A549 (cell line): ENCODE measurements around the gene CIRBP. TPM values are rescaled to one million over a fixed set of nuclear protein-coding genes. Genes with fewer than 3 reads are reported as not detected.

Experiments
- ATOH8 ChIP-seq: fragments of 250-450 bp; sonication (Bioruptor Pico); IDR thresholded peaks from 2 replicates; pipeline ENCODE4 v1.5.0; 2020; ENCODE audit warnings: low read depth, mild to moderate bottlenecking, moderate library complexity
- FOSB ChIP-seq: fragments of 250-450 bp; sonication (Bioruptor Pico); IDR thresholded peaks from 2 replicates; pipeline ENCODE4 v1.5.0; 2020; ENCODE audit warnings: mild to moderate bottlenecking, moderate library complexity
- HDAC2 ChIP-seq: fragments of 200-600 bp; sonication (generic); IDR thresholded peaks from 2 replicates; pipeline ENCODE4 v1.6.1; 2016
- HMGXB4 ChIP-seq: fragments of 250-450 bp; sonication (Bioruptor Pico); IDR thresholded peaks from 2 replicates; pipeline ENCODE4 v1.5.0; 2021; ENCODE audit warnings: mild to moderate bottlenecking, moderate library complexity, borderline replicate concordance
- HOXB5 ChIP-seq: fragments of 250-450 bp; sonication (Bioruptor Pico); IDR thresholded peaks from 2 replicates; pipeline ENCODE4 v1.5.0; 2020; ENCODE audit warnings: mild to moderate bottlenecking, moderate library complexity
- JUN ChIP-seq, 2 experiments: fragments of >200 bp; sonication (Bioruptor Twin); formaldehyde crosslinking; IDR thresholded peaks; 2 replicates in 1 of 2; 3 replicates in 1 of 2; pipeline ENCODE4 v1.6.1; 2016 to 2017
- MAFK ChIP-seq: fragments of 450-650 bp; IDR thresholded peaks from 2 replicates; pipeline ENCODE4 v1.6.1; 2014; ENCODE audit not compliant: partially characterized antibody
- PBX3 ChIP-seq: IDR thresholded peaks from 2 replicates; pipeline ENCODE4 v1.6.1; 2012
- PHF8 ChIP-seq: fragments of 200-600 bp; sonication (generic); IDR thresholded peaks from 2 replicates; pipeline ENCODE4 v1.6.1; 2016; ENCODE audit warnings: low read depth, mild to moderate bottlenecking, antibody characterized with exemption, moderate library complexity, borderline replicate concordance
- RAD21 ChIP-seq, 2 experiments: fragments of >200 bp in 1 of 2; sonication (Bioruptor Twin) in 1 of 2; formaldehyde crosslinking in 1 of 2; IDR thresholded peaks in 1 of 2; conservative IDR thresholded peaks in 1 of 2; 2 replicates in 1 of 2; 3 replicates in 1 of 2; pipeline ENCODE4 v1.6.1; 2012 to 2018; ENCODE audit warnings: inconsistent platforms in 1 of 2
- RARB ChIP-seq: fragments of 250-450 bp; sonication (Bioruptor Pico); IDR thresholded peaks from 2 replicates; pipeline ENCODE4 v1.8.0; 2021; ENCODE audit warnings: mild to moderate bottlenecking, moderate library complexity
- SMC3 ChIP-seq: fragments of >200 bp; sonication (Bioruptor Twin); formaldehyde crosslinking; IDR thresholded peaks from 3 replicates; pipeline ENCODE4 v1.6.1; 2018; ENCODE audit warnings: inconsistent platforms
- ZFP36 ChIP-seq: fragments of 450-650 bp; IDR thresholded peaks from 2 replicates; pipeline ENCODE4 v1.6.1; 2014; ENCODE audit warnings: borderline replicate concordance; ENCODE audit not compliant: partially characterized antibody
- ZNF302 ChIP-seq: fragments of 250-450 bp; sonication (Bioruptor Pico); IDR thresholded peaks from 2 replicates; pipeline ENCODE4 v1.9.0; 2021; ENCODE audit warnings: inconsistent platforms, mild to moderate bottlenecking, moderate library complexity
- polyA plus RNA-seq, 4 experiments: library from polyadenylated mRNA; depleted of rRNA in 3 of 4; stranded (reverse); fragments of >200 nt; fragmentation: RNase III in 1 of 4; extraction: RNeasy Plus Mini Kit Qiagen cat#74134 plus additional on column Dnase treatment in 1 of 4; gene quantifications; 2 replicates in 3 of 4; 3 replicates in 1 of 4; pipeline ENCODE4 v1.2.3, GENCODE V29; 2011 to 2017
- TF ChIP-seq, protein P1 (sequence below): fragments of >200 bp; sonication (Bioruptor Twin); formaldehyde crosslinking; IDR thresholded peaks from 3 replicates; pipeline ENCODE4 v1.6.1; 2016
- TF ChIP-seq, protein P2 (sequence below): fragments of 200-600 bp; sonication (generic); IDR thresholded peaks from 2 replicates; pipeline ENCODE4 v1.6.1; 2016; ENCODE audit warnings: antibody characterized with exemption, mild to moderate bottlenecking, moderate library complexity
- TF ChIP-seq, protein P3 (sequence below): IDR thresholded peaks from 2 replicates; pipeline ENCODE4 v1.6.1; 2012

Gene CIRBP
- polyA plus RNA-seq, 2 of the 4 experiments (the other 2 are of a cell fraction) = 151 to 178 TPM

- no peak for TF ChIP-seq FOSB
- no peak for TF ChIP-seq ZNF302 (CRISPR knock-in tag)
- TF ChIP-seq ZFP36 = no peak
- no peak for TF ChIP-seq RARB (CRISPR knock-in tag)
- TF ChIP-seq RAD21 (conservative IDR thresholded peaks at IDR 0.05 in 1 of 2, IDR thresholded peaks at IDR 0.05 in 1 of 2) = peak; percentile 66 to 90
- TF ChIP-seq PHF8 = no peak
- no peak for TF ChIP-seq HDAC2
- no peak for TF ChIP-seq ATOH8 (CRISPR knock-in tag)
- no peak; the same call in 1 of the 2 replicates for TF ChIP-seq HOXB5
- peak in 1 of 2 experiments; percentile 43; a peak in 1 of 5 replicates for TF ChIP-seq JUN (IDR thresholded peaks at IDR 0.05)
- TF ChIP-seq MAFK = no peak
- TF ChIP-seq HMGXB4 = no peak
- no peak for TF ChIP-seq PBX3
- TF ChIP-seq, protein P1, sequence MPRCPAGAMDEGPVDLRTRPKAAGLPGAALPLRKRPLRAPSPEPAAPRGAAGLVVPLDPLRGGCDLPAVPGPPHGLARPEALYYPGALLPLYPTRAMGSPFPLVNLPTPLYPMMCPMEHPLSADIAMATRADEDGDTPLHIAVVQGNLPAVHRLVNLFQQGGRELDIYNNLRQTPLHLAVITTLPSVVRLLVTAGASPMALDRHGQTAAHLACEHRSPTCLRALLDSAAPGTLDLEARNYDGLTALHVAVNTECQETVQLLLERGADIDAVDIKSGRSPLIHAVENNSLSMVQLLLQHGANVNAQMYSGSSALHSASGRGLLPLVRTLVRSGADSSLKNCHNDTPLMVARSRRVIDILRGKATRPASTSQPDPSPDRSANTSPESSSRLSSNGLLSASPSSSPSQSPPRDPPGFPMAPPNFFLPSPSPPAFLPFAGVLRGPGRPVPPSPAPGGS = no peak
- peak; percentile 79 for TF ChIP-seq SMC3
- TF ChIP-seq, protein P2, sequence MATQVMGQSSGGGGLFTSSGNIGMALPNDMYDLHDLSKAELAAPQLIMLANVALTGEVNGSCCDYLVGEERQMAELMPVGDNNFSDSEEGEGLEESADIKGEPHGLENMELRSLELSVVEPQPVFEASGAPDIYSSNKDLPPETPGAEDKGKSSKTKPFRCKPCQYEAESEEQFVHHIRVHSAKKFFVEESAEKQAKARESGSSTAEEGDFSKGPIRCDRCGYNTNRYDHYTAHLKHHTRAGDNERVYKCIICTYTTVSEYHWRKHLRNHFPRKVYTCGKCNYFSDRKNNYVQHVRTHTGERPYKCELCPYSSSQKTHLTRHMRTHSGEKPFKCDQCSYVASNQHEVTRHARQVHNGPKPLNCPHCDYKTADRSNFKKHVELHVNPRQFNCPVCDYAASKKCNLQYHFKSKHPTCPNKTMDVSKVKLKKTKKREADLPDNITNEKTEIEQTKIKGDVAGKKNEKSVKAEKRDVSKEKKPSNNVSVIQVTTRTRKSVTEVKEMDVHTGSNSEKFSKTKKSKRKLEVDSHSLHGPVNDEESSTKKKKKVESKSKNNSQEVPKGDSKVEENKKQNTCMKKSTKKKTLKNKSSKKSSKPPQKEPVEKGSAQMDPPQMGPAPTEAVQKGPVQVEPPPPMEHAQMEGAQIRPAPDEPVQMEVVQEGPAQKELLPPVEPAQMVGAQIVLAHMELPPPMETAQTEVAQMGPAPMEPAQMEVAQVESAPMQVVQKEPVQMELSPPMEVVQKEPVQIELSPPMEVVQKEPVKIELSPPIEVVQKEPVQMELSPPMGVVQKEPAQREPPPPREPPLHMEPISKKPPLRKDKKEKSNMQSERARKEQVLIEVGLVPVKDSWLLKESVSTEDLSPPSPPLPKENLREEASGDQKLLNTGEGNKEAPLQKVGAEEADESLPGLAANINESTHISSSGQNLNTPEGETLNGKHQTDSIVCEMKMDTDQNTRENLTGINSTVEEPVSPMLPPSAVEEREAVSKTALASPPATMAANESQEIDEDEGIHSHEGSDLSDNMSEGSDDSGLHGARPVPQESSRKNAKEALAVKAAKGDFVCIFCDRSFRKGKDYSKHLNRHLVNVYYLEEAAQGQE = no peak
- TF ChIP-seq, protein P3, sequence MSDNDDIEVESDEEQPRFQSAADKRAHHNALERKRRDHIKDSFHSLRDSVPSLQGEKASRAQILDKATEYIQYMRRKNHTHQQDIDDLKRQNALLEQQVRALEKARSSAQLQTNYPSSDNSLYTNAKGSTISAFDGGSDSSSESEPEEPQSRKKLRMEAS = no peak
Measured at GRCh38 chr19:1239796-1240737, 29.1 kb upstream of the CIRBP start (continued).
